Neutrophil (primary cell): ENCODE measurements around the gene TMEM273.

Experiments used
- H3K27ac ChIP-seq: fragments of 200-600 bp; sonication (generic); 2 replicates; pipeline ENCODE4 v1.5.1; 2016; ENCODE audit warnings: mild to moderate bottlenecking, moderate library complexity
- H3K27me3 ChIP-seq: fragments of 200-600 bp; sonication (generic); 2 replicates; pipeline ENCODE4 v1.6.0; 2016; ENCODE audit warnings: mild to moderate bottlenecking
- H3K36me3 ChIP-seq: fragments of 200-600 bp; sonication (generic); 2 replicates; pipeline ENCODE4 v1.5.1; 2017
- H3K4me1 ChIP-seq, 2 experiments: fragments of 200-600 bp in 1 of 2; sonication (generic) in 1 of 2; 1 replicate in 1 of 2; 2 replicates in 1 of 2; pipeline versions ENCODE4 v1.5.1 to v1.6.1; 2013 to 2016; ENCODE audit warnings: low read depth in 1 of 2, low read length in 1 of 2, mild to moderate bottlenecking in 1 of 2, moderate library complexity in 1 of 2; ENCODE audit not compliant: control insufficient read depth in 1 of 2, insufficient read depth in 1 of 2
- H3K4me3 ChIP-seq, 2 experiments: fragments of 200-600 bp in 1 of 2; sonication (generic) in 1 of 2; 1 replicate in 1 of 2; 2 replicates in 1 of 2; pipeline ENCODE4 v1.5.1; 2013 to 2016; ENCODE audit warnings: low read depth in 1 of 2, low read length in 1 of 2, mild to moderate bottlenecking in 1 of 2, moderate library complexity in 1 of 2
- H3K9me3 ChIP-seq: fragments of 200-600 bp; sonication (generic); 2 replicates; pipeline ENCODE4 v1.5.1; 2016
- CTCF ChIP-seq: fragments of 200-600 bp; sonication (generic); IDR thresholded peaks from 2 replicates; pipeline ENCODE4 v1.5.1; 2016; ENCODE audit warnings: antibody characterized with exemption

Gene TMEM273

GRCh38 chr10:49175587-49176309, 12.4 kb downstream of the TMEM273 start:
- H3K9me3 ChIP-seq, result no peaks in the 10 kb centered on the region
- no peak overlapping the region for H3K4me3 ChIP-seq
- peaks cover 48 to 61% of the 10 kb centered on the region in 2 experiments for H3K4me1 ChIP-seq
- H3K27me3 ChIP-seq, result no peaks in the 10 kb centered on the region
- TF ChIP-seq CTCF, result no peak
- H3K36me3 ChIP-seq, result peaks cover 7% of the 10 kb centered on the region
- H3K27ac ChIP-seq, result no peak overlapping the region

GRCh38 chr10:49174926-49175500, 13.2 kb downstream of the TMEM273 start:
- Histone ChIP-seq H3K4me1 (peaks cover 41 to 55% of the 10 kb centered on the region in 2 experiments), H3K4me3 (no peak overlapping the region), H3K9me3 (no peaks in the 10 kb centered on the region), H3K27me3 (no peaks in the 10 kb centered on the region), H3K36me3 (peaks cover 7% of the 10 kb centered on the region), H3K27ac (no peak overlapping the region)
- no peak for TF ChIP-seq CTCF

- Histone ChIP-seq H3K27me3 (no peaks in the 10 kb centered on the region), H3K4me1 (peaks cover 42 to 52% of the 10 kb centered on the region in 2 experiments), H3K36me3 (peaks cover 7% of the 10 kb centered on the region), H3K9me3 (no peaks in the 10 kb centered on the region), H3K4me3 (no peak overlapping the region), H3K27ac (peak overlapping the region; percentile 51)
- no peak for TF ChIP-seq CTCF
Observed at GRCh38 chr10:49174261-49174925, 13.8 kb downstream of the TMEM273 start.

GRCh38 chr10:49173853-49174252, 14.3 kb downstream of the TMEM273 start:
- Histone ChIP-seq H3K4me1 (peaks cover 42 to 53% of the 10 kb centered on the region in 2 experiments), H3K9me3 (no peaks in the 10 kb centered on the region), H3K4me3 (no peak overlapping the region), H3K27ac (peak overlapping the region; percentile 51), H3K36me3 (peaks cover 7% of the 10 kb centered on the region), H3K27me3 (no peaks in the 10 kb centered on the region)
- no peak for TF ChIP-seq CTCF

- Histone ChIP-seq H3K27ac (no peak overlapping the region), H3K4me3 (no peak overlapping the region), H3K27me3 (no peaks in the 10 kb centered on the region), H3K4me1 (peaks cover 39 to 53% of the 10 kb centered on the region in 2 experiments), H3K36me3 (peaks cover 7% of the 10 kb centered on the region), H3K9me3 (no peaks in the 10 kb centered on the region)
- TF ChIP-seq CTCF, result no peak
Observed at GRCh38 chr10:49173201-49173772, 14.9 kb downstream of the TMEM273 start.
